GM12892 (cell line): ENCODE results near the gene SACS.
"Not testable (repeated sequence)": the region's sequence is repeated elsewhere in the genome, so short reads cannot be mapped to it uniquely, and the experiment has no call there.

Experiments
- DNase-seq: peaks from one replicate; pipeline ENCODE4 v3.0.0; 2011; ENCODE audit not compliant: insufficient read length
- FAIRE-seq: peaks from 2 replicates; lab custom pipeline; 2011; peaks lifted over from hg19 to GRCh38; lab: Jason Lieb, UNC
- POLR2A ChIP-seq: IDR thresholded peaks from 2 replicates; pipeline ENCODE4 v1.6.1; 2011; ENCODE audit warnings: low read depth, low read length, control low read depth
- POLR2AphosphoS5 ChIP-seq: IDR thresholded peaks from 2 replicates; pipeline ENCODE4 v1.6.1; 2011; ENCODE audit warnings: low read depth, low read length, control low read depth
- TAF1 ChIP-seq: IDR thresholded peaks from 2 replicates; pipeline ENCODE4 v1.6.1; 2011; ENCODE audit warnings: low read depth, mild to moderate bottlenecking, control low read depth, low read length, borderline replicate concordance

The SACS gene

GRCh38 chr13:23319883-23320224 is 113.6 kb downstream of the SACS start:
- FAIRE-seq, result no peak

GRCh38 chr13:23314837-23315236 is 118.7 kb downstream of the SACS start:
- not testable (repeated sequence) for FAIRE-seq

More at GRCh38 chr13:23319883-23320224, 113.6 kb downstream of the SACS start:
- TF ChIP-seq TAF1 (no peak), POLR2AphosphoS5 (no peak), POLR2A (no peak)
- DNase-seq, result no peak

DNA sequence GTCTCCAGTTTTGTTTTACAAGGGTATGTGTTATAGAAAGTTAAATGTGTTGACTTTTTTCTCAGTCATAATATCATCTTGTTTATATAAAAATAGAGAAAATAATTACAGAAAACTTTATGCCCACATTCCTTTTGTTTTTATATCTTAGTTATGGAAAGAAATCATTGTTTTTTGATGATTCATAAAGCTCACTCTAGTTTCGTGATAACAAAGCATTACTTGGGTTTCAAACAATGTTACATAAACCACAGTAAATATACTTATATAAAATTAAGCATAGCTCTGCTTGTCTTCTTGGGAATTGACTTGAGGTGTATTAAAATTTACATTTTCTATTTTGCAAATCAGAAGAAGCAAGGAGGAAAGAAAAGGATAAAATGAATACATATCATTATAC is 140.9 kb downstream of the SACS start:
- FAIRE-seq (no peak), DNase-seq (no peak)
- no peak for TF ChIP-seq POLR2AphosphoS5
- TF ChIP-seq TAF1, result no peak
- no peak for TF ChIP-seq POLR2A

More at GRCh38 chr13:23314837-23315236, 118.7 kb downstream of the SACS start:
- not testable (repeated sequence) for DNase-seq

DNA sequence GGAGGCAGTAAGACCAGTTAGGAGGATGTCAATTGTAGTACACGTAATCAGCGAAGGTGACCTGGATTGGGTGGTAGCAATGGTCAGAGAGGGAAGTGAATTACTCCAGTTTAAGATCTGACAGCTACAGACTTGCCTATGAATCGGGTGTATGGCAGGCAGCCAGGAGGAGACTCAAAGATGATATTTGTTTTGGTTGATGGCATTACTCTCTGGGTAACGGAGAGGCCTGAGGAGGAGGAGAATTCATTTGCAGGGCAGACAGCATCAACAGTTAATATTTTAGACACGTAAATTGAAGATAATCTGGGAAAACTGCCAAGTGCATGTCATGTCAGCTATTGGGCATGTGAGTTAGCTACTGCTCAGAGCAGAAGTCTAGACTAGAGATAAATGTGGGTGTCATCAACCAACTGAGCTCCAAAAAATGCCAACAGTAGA is 143.6 kb downstream of the SACS start:
- FAIRE-seq (no peak), DNase-seq (no peak)
- TF ChIP-seq POLR2AphosphoS5 (no peak), POLR2A (no peak), TAF1 (no peak)

GRCh38 chr13:23288995-23289394 is 144.5 kb downstream of the SACS start:
- DNase-seq (no peak), FAIRE-seq (no peak)
- TF ChIP-seq POLR2AphosphoS5 (no peak), POLR2A (no peak), TAF1 (no peak)

DNA sequence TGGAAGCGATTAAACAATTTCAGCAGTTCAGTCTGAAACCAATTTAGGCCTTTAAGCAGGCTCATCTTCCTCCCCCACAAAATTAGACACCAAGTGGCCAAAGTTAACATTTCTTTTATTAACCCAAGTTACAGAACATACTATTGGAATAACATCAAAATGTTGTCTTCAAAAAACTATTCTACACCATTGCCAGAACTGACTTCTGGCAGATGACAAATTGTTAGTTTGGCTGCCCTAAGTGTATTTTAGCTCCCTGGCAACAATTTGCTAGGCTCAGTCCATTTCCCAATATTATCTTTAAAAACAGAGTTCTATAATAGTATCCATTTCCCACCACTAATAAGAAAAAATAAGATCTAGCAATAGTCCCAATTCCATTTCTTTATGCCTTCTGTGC is 144.9 kb downstream of the SACS start:
- FAIRE-seq, result no peak
- TF ChIP-seq TAF1 (no peak), POLR2AphosphoS5 (no peak)
- no peak for DNase-seq

- DNase-seq (no peak), FAIRE-seq (no peak)
- TF ChIP-seq TAF1 (no peak), POLR2A (no peak), POLR2AphosphoS5 (no peak)
Observed at GRCh38 chr13:23279321-23279720, 154.2 kb downstream of the SACS start.
